Endometrial microvascular endothelial cells (primary cell): Measurements from ENCODE around the gene HORMAD2. TPM values are rescaled to one million over a fixed set of nuclear protein-coding genes. Genes with fewer than 3 reads are reported as not detected.

Source experiments
- in situ Hi-C: cut with HindIII; loops from 2 replicates; pipeline ENCODE4 v1.10.0; 2017; ENCODE audit warnings: low sequenced_read_pairs, low pct_unique_long_range_greater_than_20kb; ENCODE audit errors: inconsistent ontology term
- total RNA-seq: library from RNA; depleted of rRNA; stranded (reverse); fragments of >200 nt; gene quantifications from one replicate; pipeline ENCODE4 v1.2.3, GENCODE V29; 2015; ENCODE audit errors: inconsistent ontology term

HORMAD2 gene
- total RNA-seq: not detected

GRCh38 chr22:30079952-30080533 lies at the start of gene HORMAD2:
Gene HORMAD2 (plus strand): TSS chr22:30080464. CDS start chr22:30093953, 13,489 bp downstream.
- in situ Hi-C loops: no loop called here

DNA sequence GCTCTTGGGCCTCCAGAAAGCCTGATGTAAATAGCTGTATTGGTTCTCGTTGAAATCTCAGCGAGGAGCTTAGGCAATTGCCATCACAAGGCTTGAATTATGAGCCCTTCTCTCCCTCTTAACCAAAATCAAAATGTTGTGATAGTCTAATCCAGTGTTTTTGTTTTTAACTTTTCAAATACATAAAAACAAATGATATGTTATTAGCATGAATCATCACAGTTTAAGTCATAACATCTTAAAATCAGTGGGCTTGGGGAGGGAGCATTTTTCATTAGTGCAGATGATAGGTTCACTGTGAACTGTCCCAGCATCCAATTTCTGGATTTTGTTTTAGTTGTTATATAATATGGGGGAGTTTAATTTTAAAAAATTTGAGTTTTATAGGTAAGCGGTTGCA lies 48.9 kb upstream of the HORMAD2 start:
- in situ Hi-C loops: no loop called here

DNA sequence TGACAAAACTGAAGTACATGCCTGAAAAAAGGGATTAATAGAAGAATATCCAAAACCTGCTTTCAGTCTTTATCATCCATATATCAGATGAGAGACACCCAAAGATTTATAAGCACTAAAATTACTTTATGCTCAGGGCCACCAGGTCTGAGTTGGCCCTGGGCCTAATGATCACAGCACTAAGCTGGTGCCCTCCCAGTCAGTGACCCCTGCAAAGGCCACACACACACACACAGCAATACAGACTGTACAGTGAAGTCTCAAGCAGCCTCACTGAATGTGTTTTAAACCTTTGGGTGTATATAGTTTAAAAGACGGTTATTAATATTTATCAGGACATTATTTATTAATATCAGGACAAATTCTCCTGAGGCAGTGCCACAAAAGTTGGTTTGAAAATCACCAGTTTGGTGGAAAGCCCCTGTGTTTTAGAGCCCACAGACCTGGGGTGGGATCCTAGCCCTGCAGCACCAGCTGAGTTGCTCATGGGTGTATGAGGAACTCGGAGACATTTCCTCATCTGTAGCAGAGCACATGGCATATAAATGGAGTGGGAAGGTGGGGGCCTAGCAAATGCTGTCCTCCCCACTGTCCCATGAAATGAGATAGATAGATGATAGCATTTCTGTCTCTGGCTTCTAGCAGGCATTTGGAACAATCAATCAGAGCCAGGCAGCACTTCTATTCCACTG lies 48.4 kb upstream of the HORMAD2 start:
- in situ Hi-C loops: no loop called here

DNA sequence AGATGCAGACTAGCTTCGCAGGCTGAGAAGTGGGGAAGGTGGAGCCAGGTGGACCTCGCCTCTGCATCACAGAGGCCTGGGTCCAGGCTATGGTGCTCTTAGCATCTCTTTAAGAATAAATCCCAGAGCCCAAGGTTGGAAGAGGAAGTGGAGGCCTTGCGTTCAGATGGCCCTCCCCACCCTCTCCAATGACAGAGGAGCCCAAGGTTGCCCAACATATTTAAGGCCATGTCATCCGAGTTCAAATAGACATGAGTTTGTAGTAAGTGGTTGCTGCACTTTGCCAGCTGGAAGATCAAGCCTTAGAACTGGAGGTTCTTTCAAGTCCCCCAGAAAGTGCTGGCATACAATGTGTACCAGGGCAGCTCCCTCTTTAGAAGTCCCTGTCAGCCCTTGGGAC lies 47.1 kb upstream of the HORMAD2 start:
- in situ Hi-C loops: no loop called here

DNA sequence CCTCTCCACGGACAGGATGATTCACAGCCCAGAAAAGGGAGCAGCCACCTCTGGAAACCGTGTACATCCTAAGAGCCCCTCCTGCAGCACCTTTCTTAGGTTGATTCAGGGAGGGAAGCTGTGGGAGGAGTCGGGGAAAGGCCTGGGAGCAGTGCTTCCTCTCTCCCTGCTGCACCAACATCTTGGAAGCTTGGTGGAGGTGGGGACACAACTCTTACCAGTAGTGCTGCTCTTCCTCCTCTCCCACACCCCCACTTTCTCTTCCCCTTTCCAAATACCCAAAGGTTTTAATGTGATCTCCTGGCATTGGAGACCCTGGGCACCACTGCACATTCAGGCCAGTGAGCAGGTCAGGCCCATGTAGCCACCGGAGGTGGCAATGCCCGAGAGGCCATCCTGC lies 46.4 kb upstream of the HORMAD2 start:
- in situ Hi-C loops: no loop called here

DNA sequence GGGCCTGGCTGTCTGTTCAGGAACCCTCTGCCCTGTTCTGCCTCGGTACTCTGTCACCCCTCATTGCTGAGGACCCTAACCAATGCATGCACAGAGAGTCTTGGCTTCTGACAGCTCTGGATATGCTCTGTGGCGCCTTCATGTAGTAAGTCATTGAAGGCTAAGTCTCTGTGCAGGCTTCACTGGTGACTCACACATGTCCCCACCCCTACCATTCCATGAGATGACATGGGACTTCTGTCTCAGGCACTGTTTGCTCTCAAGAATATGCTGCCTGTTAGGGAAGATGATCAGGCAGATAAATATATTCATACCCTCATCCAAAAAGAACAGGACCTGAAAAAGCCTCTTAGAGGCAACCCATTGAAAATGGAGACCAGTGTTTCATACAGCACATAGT lies 43.6 kb upstream of the HORMAD2 start:
- in situ Hi-C loops: no loop called here

DNA sequence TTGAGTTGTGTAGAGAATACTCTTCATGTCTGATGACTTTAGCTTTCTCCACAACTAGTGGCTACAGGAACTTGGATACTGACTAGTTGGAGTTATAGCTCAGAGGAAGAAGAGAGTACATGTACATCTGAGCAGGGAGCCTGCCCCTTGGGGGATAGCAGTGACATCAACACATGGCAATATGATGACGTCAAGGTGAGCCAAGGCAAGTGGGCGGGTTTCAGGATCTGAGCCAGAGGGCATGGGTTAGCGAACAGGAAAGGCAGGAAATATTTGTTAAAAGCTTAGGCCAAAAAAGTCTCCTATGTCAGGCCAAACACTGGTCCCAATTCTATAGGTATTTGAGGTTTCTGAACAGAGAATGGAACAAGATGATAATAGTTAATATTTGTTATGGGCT lies 42.0 kb upstream of the HORMAD2 start:
- in situ Hi-C loops: no loop called here

- in situ Hi-C loops: no loop called here
Measured at GRCh38 chr22:30040499-30041260, 39.6 kb upstream of the HORMAD2 start.

DNA sequence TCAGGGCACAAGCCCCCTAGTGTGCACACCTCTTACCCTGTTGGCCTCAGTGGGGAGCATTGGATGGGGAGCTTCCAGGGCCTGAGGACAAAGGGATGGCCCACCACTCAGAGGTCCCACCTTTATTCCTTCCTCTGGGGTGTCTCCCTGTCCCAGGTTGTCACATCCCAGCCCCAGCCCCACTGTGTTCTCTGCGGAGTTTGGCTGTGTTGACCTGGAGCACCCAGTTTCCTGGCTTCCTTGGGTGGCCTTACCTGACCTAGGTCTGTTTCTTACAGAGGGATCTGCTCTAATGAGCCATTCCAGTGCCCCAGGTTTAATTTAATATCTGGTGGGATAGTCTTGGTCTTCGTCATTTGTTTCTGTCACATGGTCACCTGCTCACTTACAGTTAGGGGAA lies 38.8 kb upstream of the HORMAD2 start:
- in situ Hi-C loops: no loop called here

GRCh38 chr22:30041881-30042280 lies 38.4 kb upstream of the HORMAD2 start:
- in situ Hi-C loops: no loop called here

GRCh38 chr22:30043161-30043560 lies 37.1 kb upstream of the HORMAD2 start:
- in situ Hi-C loops: no loop called here

DNA sequence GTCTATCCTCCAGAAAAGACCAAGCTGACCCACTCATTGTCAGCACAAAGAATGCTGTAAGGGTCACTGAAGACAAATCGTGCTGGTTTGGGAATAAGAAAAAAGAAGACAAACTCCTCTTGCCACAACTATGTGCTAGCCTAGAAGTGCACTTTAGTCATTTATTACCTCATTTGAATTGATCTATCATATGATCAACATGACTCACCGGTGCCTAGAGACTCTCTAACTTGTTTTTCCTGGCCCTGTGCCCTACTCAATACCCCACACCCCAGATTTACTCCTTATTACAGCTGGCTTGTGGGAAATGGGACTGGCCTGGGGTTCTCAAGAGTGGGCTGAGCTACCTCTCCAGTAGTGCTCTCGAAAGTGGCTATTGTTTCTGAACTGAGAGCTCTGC lies 35.9 kb upstream of the HORMAD2 start:
- in situ Hi-C loops: no loop called here

DNA sequence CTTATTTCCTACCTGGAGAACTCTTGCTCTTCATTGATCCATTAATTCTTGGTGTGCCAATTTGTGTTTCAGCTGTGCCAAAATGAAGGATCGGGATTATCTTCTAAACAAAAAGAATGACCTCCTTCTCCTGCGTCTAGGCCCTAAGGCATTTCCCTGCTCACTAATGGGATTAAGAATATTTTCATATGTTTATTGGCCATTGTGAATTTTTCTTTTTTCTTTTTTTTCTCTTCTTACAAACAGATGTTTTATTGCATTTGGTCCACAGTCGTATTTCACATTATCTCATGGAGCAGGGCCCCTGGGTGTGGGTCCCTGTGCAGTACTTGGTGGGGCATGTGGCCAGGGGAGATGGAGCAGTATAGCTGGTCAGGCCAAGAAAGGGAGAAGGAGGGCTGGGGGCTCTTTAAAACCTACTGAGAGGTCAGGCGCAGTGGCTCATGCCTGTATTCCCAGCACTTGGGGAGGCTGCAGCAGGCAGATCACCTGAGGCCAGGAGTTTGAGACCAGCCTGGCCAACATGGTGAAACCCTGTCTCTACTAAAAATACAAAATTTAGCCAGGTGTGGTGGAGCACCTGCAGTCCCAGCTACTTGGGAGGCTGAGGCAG lies 35.3 kb upstream of the HORMAD2 start:
- in situ Hi-C loops: no loop called here

- in situ Hi-C loops: no loop called here
Measured at GRCh38 chr22:30045494-30045887, 34.8 kb upstream of the HORMAD2 start.

DNA sequence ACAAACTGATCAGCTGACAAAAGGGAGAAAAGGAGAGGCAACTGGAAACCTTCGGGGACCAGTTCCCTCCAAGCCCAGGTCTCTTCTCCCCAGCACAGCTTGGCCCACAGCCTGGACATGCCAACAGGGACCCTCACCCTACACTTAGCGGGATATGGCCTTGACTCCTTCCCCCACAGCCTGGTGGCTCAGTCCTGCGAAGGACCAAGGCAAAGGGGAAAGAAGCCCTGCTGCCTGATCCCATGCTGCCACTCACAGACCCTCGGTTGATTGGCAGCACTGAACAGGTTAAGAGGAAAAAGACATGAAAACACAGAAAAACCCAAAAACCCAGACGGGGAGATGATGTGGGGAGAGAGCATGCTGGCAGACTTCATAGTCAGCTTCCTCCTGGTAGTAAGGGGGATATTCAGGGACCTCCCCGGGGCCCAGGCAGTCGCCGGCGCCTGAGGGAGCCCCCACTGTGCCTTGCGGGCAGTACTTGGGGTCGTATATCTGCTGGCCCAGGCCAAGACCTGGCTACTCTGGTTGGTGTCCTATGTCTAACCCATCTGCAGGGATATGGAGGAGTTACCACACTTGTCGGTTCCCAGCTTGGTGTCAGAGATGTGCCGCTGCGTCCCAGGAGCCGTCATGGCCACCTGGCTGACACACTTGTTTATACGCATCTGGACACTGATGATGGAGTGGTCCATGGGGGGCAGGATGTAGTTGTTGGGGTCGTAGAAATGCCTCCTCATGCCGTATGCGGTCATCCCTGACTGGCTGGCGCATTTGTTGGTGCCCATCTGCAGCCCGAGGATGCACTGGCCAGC lies 34.2 kb upstream of the HORMAD2 start:
- in situ Hi-C loops: no loop called here

GRCh38 chr22:30046716-30047363 lies 33.4 kb upstream of the HORMAD2 start:
- in situ Hi-C loops: no loop called here

DNA sequence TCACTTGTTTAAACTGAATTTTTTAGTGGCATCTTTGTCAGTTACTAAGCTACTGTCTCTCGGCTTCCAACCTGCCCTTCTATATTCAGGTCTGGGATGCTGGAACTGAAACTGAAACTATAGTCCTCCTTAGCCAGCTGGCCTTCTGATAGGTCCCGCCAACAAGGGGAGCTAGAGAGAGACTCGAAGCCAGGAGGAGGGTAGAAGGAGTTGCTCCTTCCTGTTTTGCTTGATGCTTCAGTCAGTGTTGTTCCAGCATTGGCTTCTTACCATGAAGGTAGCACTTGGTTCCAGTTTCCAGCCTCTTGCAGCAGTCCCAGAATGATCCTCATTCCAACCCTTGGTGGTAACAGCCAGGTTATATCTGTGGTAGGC lies 32.9 kb upstream of the HORMAD2 start:
- in situ Hi-C loops: no loop called here

GRCh38 chr22:30048681-30049080 lies 31.6 kb upstream of the HORMAD2 start:
- in situ Hi-C loops: no loop called here
